Activated T-helper 17 cell treated with anti-CD3 and anti-CD28 coated beads, Interleukin-2, amount 50 U/mL, for 72 hours (primary cell): ENCODE measurements around the gene PCDHGA1. TPM values are rescaled to one million over a fixed set of nuclear protein-coding genes. Genes with fewer than 3 reads are reported as not detected.

Source experiments
- ATAC-seq: fragments of 150-1000 bp; cut with Tn5 transposase; replicated peaks from 2 replicates; pipeline ENCODE4 v1.10.0; 2021; ENCODE audit warnings: mild to moderate bottlenecking, moderate library complexity
- H3K27ac Mint-ChIP-seq: one replicate; pipeline ENCODE4 v1.8.0; 2022; ENCODE audit warnings: mixed read lengths
- H3K27me3 Mint-ChIP-seq: one replicate; pipeline ENCODE4 v1.8.0; 2022; ENCODE audit warnings: mixed read lengths
- H3K36me3 Mint-ChIP-seq: one replicate; pipeline ENCODE4 v1.8.0; 2022; ENCODE audit warnings: low read depth, mild to moderate bottlenecking, mixed read lengths
- H3K4me1 Mint-ChIP-seq: one replicate; pipeline ENCODE4 v1.8.0; 2022; ENCODE audit warnings: mixed read lengths
- H3K4me3 Mint-ChIP-seq: one replicate; pipeline ENCODE4 v1.8.0; 2022; ENCODE audit warnings: mild to moderate bottlenecking, mixed read lengths
- H3K9me3 Mint-ChIP-seq: one replicate; pipeline ENCODE4 v1.8.0; 2022; ENCODE audit warnings: mixed read lengths
- total RNA-seq, 2 donors: library from RNA; stranded (reverse); gene quantifications; one replicate each; pipeline ENCODE4 v1.2.3, GENCODE V29; 2022

Gene PCDHGA1
- total RNA-seq, 2 donors from 2014 or later, result 0.09 to 0.16 TPM

GRCh38 chr5:141476132-141476911 lies 146.0 kb downstream of the PCDHGA1 start:
- H3K27me3 Mint-ChIP-seq, result peaks cover 50% of the 10 kb centered on the region
- H3K4me3 Mint-ChIP-seq, result peak overlapping the region; percentile 87
- H3K4me1 Mint-ChIP-seq, result peaks cover 8% of the 10 kb centered on the region
- no peaks in the 10 kb centered on the region for H3K9me3 Mint-ChIP-seq
- no peaks in the 10 kb centered on the region for H3K36me3 Mint-ChIP-seq
- ATAC-seq, result peak; percentile 35
- H3K27ac Mint-ChIP-seq, result peak overlapping the region; percentile 37

GRCh38 chr5:141477044-141477575 lies 146.8 kb downstream of the PCDHGA1 start:
- Mint-ChIP-seq H3K4me1 (peaks cover 8% of the 10 kb centered on the region), H3K4me3 (peak overlapping the region; percentile 87), H3K9me3 (no peaks in the 10 kb centered on the region), H3K27me3 (peaks cover 51% of the 10 kb centered on the region), H3K27ac (no peak overlapping the region), H3K36me3 (no peaks in the 10 kb centered on the region)
- no peak for ATAC-seq

DNA sequence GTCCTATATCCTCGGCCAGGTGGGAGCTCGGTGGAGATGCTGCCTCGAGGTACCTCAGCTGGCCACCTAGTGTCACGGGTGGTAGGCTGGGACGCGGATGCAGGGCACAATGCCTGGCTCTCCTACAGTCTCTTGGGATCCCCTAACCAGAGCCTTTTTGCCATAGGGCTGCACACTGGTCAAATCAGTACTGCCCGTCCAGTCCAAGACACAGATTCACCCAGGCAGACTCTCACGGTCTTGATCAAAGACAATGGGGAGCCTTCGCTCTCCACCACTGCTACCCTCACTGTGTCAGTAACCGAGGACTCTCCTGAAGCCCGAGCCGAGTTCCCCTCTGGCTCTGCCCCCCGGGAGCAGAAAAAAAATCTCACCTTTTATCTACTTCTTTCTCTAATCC lies 147.5 kb downstream of the PCDHGA1 start:
- no peaks in the 10 kb centered on the region for H3K9me3 Mint-ChIP-seq
- ATAC-seq, result no peak
- no peak overlapping the region for H3K27ac Mint-ChIP-seq

GRCh38 chr5:141478321-141478945 lies 148.1 kb downstream of the PCDHGA1 start:
- no peaks in the 10 kb centered on the region for H3K9me3 Mint-ChIP-seq
- H3K4me3 Mint-ChIP-seq, result no peak overlapping the region
- peaks cover 60% of the 10 kb centered on the region for H3K27me3 Mint-ChIP-seq
- no peak overlapping the region for H3K27ac Mint-ChIP-seq
- H3K4me1 Mint-ChIP-seq, result peaks cover 8% of the 10 kb centered on the region
- ATAC-seq, result peak; percentile 28
- no peaks in the 10 kb centered on the region for H3K36me3 Mint-ChIP-seq

More for the DNA sequence above, 147.5 kb downstream of the PCDHGA1 start:
- Mint-ChIP-seq H3K4me3 (peak overlapping the region; percentile 87), H3K27me3 (peaks cover 56% of the 10 kb centered on the region), H3K4me1 (peaks cover 8% of the 10 kb centered on the region), H3K36me3 (no peaks in the 10 kb centered on the region)

- Mint-ChIP-seq H3K27me3 (peaks cover 73% of the 10 kb centered on the region), H3K9me3 (no peaks in the 10 kb centered on the region), H3K27ac (no peak overlapping the region), H3K4me3 (no peak overlapping the region), H3K4me1 (peaks cover 8% of the 10 kb centered on the region), H3K36me3 (no peaks in the 10 kb centered on the region)
- no peak for ATAC-seq
Measured at GRCh38 chr5:141479776-141480175, 149.5 kb downstream of the PCDHGA1 start.

DNA sequence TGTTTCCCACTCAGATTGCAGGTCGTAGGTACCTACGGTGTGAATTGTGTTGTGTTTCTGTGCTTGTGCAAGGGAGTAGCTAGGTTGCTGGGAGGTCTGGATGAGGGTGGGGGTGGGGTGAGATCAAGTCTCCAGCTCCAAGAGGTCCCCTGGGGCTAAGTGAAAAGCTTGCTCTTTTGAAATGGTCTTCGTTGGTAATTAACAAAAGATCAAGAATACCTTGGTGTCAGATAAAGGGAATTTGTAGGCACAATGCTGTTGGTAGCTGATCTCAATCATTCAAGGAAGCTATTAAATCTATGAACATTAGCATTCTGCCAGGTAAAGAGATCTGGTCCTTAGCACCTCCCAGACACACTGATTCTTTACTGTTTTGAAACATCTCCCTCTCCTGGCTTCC lies 153.6 kb downstream of the PCDHGA1 start:
- no peak for ATAC-seq
- no peak overlapping the region for H3K27ac Mint-ChIP-seq
- H3K9me3 Mint-ChIP-seq, result no peaks in the 10 kb centered on the region
- H3K4me3 Mint-ChIP-seq, result no peak overlapping the region
- H3K36me3 Mint-ChIP-seq, result no peaks in the 10 kb centered on the region
- no peaks in the 10 kb centered on the region for H3K4me1 Mint-ChIP-seq
- peaks cover 68% of the 10 kb centered on the region for H3K27me3 Mint-ChIP-seq

- Mint-ChIP-seq H3K36me3 (no peaks in the 10 kb centered on the region), H3K4me3 (no peak overlapping the region), H3K4me1 (no peaks in the 10 kb centered on the region), H3K9me3 (no peaks in the 10 kb centered on the region), H3K27ac (no peak overlapping the region), H3K27me3 (peaks cover 70% of the 10 kb centered on the region)
- ATAC-seq, result no peak
Measured at GRCh38 chr5:141484310-141484640, 154.0 kb downstream of the PCDHGA1 start.

GRCh38 chr5:141484641-141485311 lies 154.5 kb downstream of the PCDHGA1 start, which contains the start of gene PCDHGC4:
PCDHGC4 (plus strand) TSS chr5:141485030; CDS start chr5:141485174, 144 bp downstream.
- H3K27ac Mint-ChIP-seq, result no peak within 1 kb of the TSS
- no peak for ATAC-seq

GRCh38 chr5:141485321-141486055 lies 155.2 kb downstream of the PCDHGA1 start:
- H3K4me3 Mint-ChIP-seq, result peak overlapping the region; percentile 25
- no peaks in the 10 kb centered on the region for H3K36me3 Mint-ChIP-seq
- no peak for ATAC-seq
- peaks cover 71% of the 10 kb centered on the region for H3K27me3 Mint-ChIP-seq
- no peaks in the 10 kb centered on the region for H3K9me3 Mint-ChIP-seq
- no peaks in the 10 kb centered on the region for H3K4me1 Mint-ChIP-seq
- no peak overlapping the region for H3K27ac Mint-ChIP-seq

More at GRCh38 chr5:141484641-141485311, 154.5 kb downstream of the PCDHGA1 start, which contains the start of gene PCDHGC4:
- Mint-ChIP-seq H3K36me3 (no peaks in the 10 kb centered on the region), H3K4me1 (no peaks in the 10 kb centered on the region), H3K9me3 (no peaks in the 10 kb centered on the region), H3K27me3 (peaks cover 69% of the 10 kb centered on the region), H3K4me3 (peak within 1 kb of the TSS; percentile 25)

DNA sequence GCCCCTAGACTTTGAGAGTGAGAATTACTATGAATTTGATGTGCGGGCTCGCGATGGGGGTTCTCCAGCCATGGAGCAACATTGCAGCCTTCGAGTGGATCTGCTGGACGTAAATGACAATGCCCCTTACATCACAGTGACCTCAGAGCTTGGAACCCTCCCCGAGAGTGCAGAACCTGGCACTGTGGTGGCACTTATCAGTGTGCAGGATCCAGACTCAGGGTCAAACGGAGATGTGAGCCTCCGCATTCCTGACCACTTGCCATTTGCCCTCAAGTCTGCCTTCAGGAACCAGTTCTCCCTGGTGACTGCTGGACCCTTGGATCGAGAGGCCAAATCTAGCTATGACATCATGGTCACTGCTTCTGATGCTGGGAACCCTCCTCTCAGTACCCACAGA lies 155.8 kb downstream of the PCDHGA1 start:
- no peak for ATAC-seq
- Mint-ChIP-seq H3K27me3 (peaks cover 72% of the 10 kb centered on the region), H3K4me3 (no peak overlapping the region), H3K9me3 (no peaks in the 10 kb centered on the region), H3K27ac (no peak overlapping the region), H3K4me1 (no peaks in the 10 kb centered on the region), H3K36me3 (no peaks in the 10 kb centered on the region)

DNA sequence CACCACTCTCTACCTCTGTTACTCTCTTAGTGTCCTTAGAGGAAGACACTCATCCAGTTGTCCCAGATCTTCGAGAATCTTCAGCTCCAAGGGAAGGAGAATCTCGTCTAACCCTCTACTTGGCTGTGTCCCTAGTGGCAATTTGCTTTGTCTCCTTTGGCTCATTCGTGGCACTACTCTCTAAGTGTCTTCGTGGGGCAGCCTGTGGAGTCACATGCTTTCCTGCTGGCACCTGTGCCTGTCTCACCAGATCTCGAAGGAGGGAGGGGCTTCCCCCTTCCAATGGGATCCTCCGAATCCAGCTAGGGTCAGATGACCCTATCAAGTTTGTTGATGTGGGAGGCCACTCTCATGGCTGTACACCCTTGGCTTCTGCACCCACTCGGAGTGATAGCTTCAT lies 156.8 kb downstream of the PCDHGA1 start:
- H3K27ac Mint-ChIP-seq, result no peak overlapping the region
- H3K4me1 Mint-ChIP-seq, result no peaks in the 10 kb centered on the region
- no peaks in the 10 kb centered on the region for H3K9me3 Mint-ChIP-seq
- H3K36me3 Mint-ChIP-seq, result peaks cover 4% of the 10 kb centered on the region
- no peak for ATAC-seq
- H3K27me3 Mint-ChIP-seq, result peaks cover 74% of the 10 kb centered on the region
- H3K4me3 Mint-ChIP-seq, result no peak overlapping the region

DNA sequence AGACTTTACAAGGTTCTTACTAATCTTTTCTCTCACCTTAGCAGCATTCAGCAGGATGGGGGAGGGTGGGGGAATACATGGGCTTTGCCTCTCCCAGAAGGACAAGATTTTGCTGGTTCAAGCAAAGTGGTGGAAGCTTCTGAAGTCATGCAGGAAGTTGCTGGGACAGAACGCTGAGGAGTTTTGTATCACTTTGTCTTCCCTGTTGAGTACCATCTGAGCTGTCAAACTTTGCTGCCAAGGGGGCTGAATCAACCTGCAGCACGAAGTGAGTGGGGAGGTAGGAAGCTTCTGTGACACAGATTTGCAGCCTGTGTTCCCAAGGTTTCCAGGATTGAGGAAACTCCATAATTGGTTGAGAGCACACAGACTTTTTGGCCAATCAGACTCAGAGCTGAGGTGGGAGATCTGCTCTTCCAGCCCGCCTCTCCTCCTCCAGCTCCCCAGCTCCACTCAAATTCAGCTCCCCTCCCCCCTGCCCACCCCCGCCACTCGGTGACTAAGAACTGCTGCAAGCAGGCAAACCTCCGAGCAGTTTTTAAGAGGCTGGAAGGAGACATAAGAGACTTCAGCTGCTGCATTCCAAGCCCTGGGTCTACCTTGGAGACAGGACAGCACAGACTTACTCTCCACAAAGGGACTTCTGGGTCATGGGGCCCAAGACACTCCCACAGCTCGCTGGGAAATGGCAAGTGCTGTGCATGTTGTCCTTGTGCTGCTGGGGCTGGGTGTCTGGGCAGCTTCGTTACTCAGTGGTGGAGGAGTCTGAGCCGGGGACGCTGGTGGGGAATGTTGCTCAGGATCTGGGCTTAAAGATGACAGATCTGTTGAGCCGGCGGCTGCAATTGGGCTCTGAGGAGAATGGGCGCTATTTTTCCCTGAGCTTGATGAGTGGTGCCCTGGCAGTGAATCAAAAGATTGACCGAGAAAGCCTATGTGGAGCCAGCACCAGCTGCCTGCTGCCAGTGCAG lies 158.6 kb downstream of the PCDHGA1 start, which contains the start of gene PCDHGC5:
PCDHGC5 (plus strand) TSS at position 491 of the 971 bp plus-strand sequence; CDS start at position 651, 160 bp downstream.
- no peaks in the 10 kb centered on the region for H3K4me1 Mint-ChIP-seq
- no peak within 1 kb of the TSS for H3K4me3 Mint-ChIP-seq
- no peak within 1 kb of the TSS for H3K27ac Mint-ChIP-seq
- peaks cover 5% of the 10 kb centered on the region for H3K36me3 Mint-ChIP-seq
- ATAC-seq, result no peak
- H3K27me3 Mint-ChIP-seq, result peaks cover 69% of the 10 kb centered on the region
- no peaks in the 10 kb centered on the region for H3K9me3 Mint-ChIP-seq

GRCh38 chr5:141489841-141490240 lies 159.5 kb downstream of the PCDHGA1 start:
- Mint-ChIP-seq H3K4me1 (no peaks in the 10 kb centered on the region), H3K4me3 (no peak overlapping the region), H3K27ac (no peak overlapping the region), H3K27me3 (peaks cover 65% of the 10 kb centered on the region), H3K9me3 (no peaks in the 10 kb centered on the region), H3K36me3 (peaks cover 5% of the 10 kb centered on the region)
- no peak for ATAC-seq
